ENCODE data around the gene TMEM231.

GRCh38 chr16:75559564-75560372 is 3.7 kb upstream of the TMEM231 start:
- TF ChIP-seq RAD21 (IDR thresholded peaks at IDR 0.05 in 1 of 2, conservative IDR thresholded peaks at IDR 0.05 in 1 of 2; ENCODE audit: low read depth in 2 of 2, low read length in 2 of 2) (no peak), POLR2AphosphoS5 (IDR thresholded peaks at IDR 0.05; ENCODE audit: low read depth, low read length) (no peak), RFX5 (IDR thresholded peaks at IDR 0.05; ENCODE audit: borderline replicate concordance, low read depth, low read length) (no peak), EZH2 (IDR thresholded peaks at IDR 0.05; ENCODE audit: low read depth, low read length, severe bottlenecking) (no peak), GTF2F1 (IDR thresholded peaks at IDR 0.05; ENCODE audit: borderline replicate concordance, low read depth, low read length) (no peak), TAF7 (optimal IDR thresholded peaks at IDR 0.05; ENCODE audit: borderline replicate concordance, low read depth, low read length) (no peak), TEAD4 (IDR thresholded peaks at IDR 0.05; ENCODE audit: low read depth, low read length) (no peak)
- TF ChIP-seq, protein P1, sequence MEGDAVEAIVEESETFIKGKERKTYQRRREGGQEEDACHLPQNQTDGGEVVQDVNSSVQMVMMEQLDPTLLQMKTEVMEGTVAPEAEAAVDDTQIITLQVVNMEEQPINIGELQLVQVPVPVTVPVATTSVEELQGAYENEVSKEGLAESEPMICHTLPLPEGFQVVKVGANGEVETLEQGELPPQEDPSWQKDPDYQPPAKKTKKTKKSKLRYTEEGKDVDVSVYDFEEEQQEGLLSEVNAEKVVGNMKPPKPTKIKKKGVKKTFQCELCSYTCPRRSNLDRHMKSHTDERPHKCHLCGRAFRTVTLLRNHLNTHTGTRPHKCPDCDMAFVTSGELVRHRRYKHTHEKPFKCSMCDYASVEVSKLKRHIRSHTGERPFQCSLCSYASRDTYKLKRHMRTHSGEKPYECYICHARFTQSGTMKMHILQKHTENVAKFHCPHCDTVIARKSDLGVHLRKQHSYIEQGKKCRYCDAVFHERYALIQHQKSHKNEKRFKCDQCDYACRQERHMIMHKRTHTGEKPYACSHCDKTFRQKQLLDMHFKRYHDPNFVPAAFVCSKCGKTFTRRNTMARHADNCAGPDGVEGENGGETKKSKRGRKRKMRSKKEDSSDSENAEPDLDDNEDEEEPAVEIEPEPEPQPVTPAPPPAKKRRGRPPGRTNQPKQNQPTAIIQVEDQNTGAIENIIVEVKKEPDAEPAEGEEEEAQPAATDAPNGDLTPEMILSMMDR (IDR thresholded peaks at IDR 0.05; ENCODE audit: control extremely low read depth in 1 of 3, insufficient read depth in 1 of 3, low read depth in 1 of 3, low read length in 3 of 3), result no peak
